Measurements from ENCODE around the gene AGPS. TPM values are rescaled to one million over a fixed set of nuclear protein-coding genes. Genes with fewer than 3 reads are reported as not detected.

The AGPS gene
- total and polyA plus RNA-seq, 2 of the 13 experiments (the other 11 are each of a cell fraction or from before 2014, with no cell fraction given): 39.4 to 99.0 TPM

DNA sequence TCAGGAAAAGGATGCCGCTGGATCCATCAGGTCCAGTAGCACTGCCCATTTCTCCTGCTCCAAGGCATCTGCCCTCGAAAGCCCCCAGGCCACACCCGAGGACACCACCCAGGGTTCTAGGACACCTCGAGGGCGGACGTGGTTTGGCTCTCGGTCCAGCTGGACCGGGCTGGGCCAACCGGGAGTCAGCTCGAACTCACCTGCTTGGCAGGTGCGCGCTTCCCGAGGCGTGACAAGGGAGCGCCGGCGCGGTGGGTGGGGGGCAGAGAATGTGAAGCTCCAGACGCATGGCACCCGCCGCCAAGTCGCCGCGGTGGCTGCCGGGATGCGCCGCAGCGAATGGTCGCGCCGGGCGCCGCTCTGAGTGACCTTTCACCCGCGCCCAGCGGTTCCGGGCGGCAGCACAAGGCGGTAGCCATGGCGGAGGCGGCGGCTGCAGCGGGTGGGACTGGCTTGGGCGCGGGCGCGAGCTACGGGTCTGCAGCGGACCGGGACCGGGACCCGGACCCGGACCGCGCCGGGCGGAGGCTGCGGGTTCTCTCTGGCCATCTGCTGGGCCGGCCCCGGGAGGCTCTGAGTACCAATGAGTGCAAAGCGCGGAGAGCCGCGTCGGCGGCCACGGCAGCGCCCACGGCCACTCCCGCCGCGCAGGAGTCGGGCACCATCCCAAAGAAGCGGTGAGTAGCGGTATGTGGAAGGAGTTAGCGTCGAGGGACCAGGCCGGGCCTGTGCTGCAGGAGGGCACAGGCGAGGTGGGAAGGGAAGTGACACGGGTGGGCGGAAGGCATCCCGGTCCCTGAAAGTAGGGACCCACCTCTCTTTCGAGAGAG, at the start of gene AGPS (continued):
- TF ChIP-seq, protein P1, sequence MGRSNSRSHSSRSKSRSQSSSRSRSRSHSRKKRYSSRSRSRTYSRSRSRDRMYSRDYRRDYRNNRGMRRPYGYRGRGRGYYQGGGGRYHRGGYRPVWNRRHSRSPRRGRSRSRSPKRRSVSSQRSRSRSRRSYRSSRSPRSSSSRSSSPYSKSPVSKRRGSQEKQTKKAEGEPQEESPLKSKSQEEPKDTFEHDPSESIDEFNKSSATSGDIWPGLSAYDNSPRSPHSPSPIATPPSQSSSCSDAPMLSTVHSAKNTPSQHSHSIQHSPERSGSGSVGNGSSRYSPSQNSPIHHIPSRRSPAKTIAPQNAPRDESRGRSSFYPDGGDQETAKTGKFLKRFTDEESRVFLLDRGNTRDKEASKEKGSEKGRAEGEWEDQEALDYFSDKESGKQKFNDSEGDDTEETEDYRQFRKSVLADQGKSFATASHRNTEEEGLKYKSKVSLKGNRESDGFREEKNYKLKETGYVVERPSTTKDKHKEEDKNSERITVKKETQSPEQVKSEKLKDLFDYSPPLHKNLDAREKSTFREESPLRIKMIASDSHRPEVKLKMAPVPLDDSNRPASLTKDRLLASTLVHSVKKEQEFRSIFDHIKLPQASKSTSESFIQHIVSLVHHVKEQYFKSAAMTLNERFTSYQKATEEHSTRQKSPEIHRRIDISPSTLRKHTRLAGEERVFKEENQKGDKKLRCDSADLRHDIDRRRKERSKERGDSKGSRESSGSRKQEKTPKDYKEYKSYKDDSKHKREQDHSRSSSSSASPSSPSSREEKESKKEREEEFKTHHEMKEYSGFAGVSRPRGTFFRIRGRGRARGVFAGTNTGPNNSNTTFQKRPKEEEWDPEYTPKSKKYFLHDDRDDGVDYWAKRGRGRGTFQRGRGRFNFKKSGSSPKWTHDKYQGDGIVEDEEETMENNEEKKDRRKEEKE (IDR thresholded peaks at IDR 0.05): no peak
- TF ChIP-seq, protein P2, sequence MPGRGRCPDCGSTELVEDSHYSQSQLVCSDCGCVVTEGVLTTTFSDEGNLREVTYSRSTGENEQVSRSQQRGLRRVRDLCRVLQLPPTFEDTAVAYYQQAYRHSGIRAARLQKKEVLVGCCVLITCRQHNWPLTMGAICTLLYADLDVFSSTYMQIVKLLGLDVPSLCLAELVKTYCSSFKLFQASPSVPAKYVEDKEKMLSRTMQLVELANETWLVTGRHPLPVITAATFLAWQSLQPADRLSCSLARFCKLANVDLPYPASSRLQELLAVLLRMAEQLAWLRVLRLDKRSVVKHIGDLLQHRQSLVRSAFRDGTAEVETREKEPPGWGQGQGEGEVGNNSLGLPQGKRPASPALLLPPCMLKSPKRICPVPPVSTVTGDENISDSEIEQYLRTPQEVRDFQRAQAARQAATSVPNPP (CRISPR knock-in tag; IDR thresholded peaks at IDR 0.05): peak; percentile 98
- peak; percentile 85; the same call in 1 of the 2 replicates for TF ChIP-seq ZBTB8A (CRISPR knock-in tag; IDR thresholded peaks at IDR 0.05; ENCODE audit: borderline replicate concordance, low read depth)
- TF ChIP-seq, protein P3, sequence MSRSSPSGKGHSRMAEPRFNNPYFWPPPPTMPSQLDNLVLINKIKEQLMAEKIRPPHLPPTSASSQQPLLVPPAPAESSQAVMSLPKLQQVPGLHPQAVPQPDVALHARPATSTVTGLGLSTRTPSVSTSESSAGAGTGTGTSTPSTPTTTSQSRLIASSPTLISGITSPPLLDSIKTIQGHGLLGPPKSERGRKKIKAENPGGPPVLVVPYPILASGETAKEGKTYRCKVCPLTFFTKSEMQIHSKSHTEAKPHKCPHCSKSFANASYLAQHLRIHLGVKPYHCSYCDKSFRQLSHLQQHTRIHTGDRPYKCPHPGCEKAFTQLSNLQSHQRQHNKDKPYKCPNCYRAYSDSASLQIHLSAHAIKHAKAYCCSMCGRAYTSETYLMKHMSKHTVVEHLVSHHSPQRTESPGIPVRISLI (CRISPR knock-in tag; IDR thresholded peaks at IDR 0.05; ENCODE audit: borderline replicate concordance): peak; percentile 46; the same call in 1 of the 2 replicates
- TF ChIP-seq ZNF337 (CRISPR knock-in tag; IDR thresholded peaks at IDR 0.05; ENCODE audit: borderline replicate concordance, low read depth): peak; percentile 84
- peak; percentile 82 for TF ChIP-seq RXRB (CRISPR knock-in tag; IDR thresholded peaks at IDR 0.05; ENCODE audit: borderline replicate concordance)
- no peak for TF ChIP-seq SP5 (CRISPR knock-in tag; IDR thresholded peaks at IDR 0.05; ENCODE audit: borderline replicate concordance, low read depth)
- TF ChIP-seq ZNF660 (CRISPR knock-in tag; IDR thresholded peaks at IDR 0.05; ENCODE audit: borderline replicate concordance, low read depth): 0 out of 2 replicates have a peak, but pooled peaks have one; percentile 82
- peak; percentile 84; the same call in 1 of the 2 replicates for TF ChIP-seq ZBTB3 (CRISPR knock-in tag; IDR thresholded peaks at IDR 0.05; ENCODE audit: borderline replicate concordance, low read depth)
- peak; percentile 61; the same call in 1 of the 2 replicates for TF ChIP-seq ZKSCAN8 (CRISPR knock-in tag; IDR thresholded peaks at IDR 0.05; ENCODE audit: borderline replicate concordance)
- TF ChIP-seq, protein P4, sequence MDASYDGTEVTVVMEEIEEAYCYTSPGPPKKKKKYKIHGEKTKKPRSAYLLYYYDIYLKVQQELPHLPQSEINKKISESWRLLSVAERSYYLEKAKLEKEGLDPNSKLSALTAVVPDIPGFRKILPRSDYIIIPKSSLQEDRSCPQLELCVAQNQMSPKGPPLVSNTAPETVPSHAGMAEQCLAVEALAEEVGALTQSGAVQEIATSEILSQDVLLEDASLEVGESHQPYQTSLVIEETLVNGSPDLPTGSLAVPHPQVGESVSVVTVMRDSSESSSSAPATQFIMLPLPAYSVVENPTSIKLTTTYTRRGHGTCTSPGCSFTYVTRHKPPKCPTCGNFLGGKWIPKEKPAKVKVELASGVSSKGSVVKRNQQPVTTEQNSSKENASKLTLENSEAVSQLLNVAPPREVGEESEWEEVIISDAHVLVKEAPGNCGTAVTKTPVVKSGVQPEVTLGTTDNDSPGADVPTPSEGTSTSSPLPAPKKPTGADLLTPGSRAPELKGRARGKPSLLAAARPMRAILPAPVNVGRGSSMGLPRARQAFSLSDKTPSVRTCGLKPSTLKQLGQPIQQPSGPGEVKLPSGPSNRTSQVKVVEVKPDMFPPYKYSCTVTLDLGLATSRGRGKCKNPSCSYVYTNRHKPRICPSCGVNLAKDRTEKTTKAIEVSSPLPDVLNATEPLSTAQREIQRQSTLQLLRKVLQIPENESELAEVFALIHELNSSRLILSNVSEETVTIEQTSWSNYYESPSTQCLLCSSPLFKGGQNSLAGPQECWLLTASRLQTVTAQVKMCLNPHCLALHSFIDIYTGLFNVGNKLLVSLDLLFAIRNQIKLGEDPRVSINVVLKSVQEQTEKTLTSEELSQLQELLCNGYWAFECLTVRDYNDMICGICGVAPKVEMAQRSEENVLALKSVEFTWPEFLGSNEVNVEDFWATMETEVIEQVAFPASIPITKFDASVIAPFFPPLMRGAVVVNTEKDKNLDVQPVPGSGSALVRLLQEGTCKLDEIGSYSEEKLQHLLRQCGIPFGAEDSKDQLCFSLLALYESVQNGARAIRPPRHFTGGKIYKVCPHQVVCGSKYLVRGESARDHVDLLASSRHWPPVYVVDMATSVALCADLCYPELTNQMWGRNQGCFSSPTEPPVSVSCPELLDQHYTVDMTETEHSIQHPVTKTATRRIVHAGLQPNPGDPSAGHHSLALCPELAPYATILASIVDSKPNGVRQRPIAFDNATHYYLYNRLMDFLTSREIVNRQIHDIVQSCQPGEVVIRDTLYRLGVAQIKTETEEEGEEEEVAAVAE (CRISPR knock-in tag; IDR thresholded peaks at IDR 0.05; ENCODE audit: borderline replicate concordance): peak; percentile 33; the same call in 1 of the 2 replicates
- TF ChIP-seq ZNF746 (CRISPR knock-in tag; IDR thresholded peaks at IDR 0.05): peak; percentile 45
- no peak for TF ChIP-seq ZKSCAN1 (IDR thresholded peaks at IDR 0.05; ENCODE audit: low read length)
- no peak for TF ChIP-seq HNRNPH1 (optimal IDR thresholded peaks at IDR 0.05; ENCODE audit: low read depth, low read length)
- TF ChIP-seq ZNF121 (CRISPR knock-in tag; IDR thresholded peaks at IDR 0.05): peak; percentile 80
- peak; percentile 80 for TF ChIP-seq BCL6 (CRISPR knock-in tag; IDR thresholded peaks at IDR 0.05)
- TF ChIP-seq ZNF816 (CRISPR knock-in tag; IDR thresholded peaks at IDR 0.05; ENCODE audit: borderline replicate concordance): no peak; the same call in 1 of the 2 replicates
- peak; percentile 99; the same call in 1 of the 2 replicates for TF ChIP-seq ZNF790 (CRISPR knock-in tag; IDR thresholded peaks at IDR 0.05; ENCODE audit: borderline replicate concordance)
